Heart left ventricle (tissue), 13 donors: ENCODE data around the gene TCEANC2.

Experiments
- CTCF ChIP-seq, 12 donors: fragments of 200-600 bp; sonication (generic) in 4 of 12; IDR thresholded peaks; one replicate each; pipeline versions ENCODE4 v1.5.0 to v1.8.0; 2018 to 2022; ENCODE audit warnings: antibody characterized with exemption in 12 of 12, mild to moderate bottlenecking in 5 of 12
- POLR2A ChIP-seq, 2 donors: fragments of 450-650 bp; IDR thresholded peaks; one replicate each; pipeline ENCODE4 v1.6.1; 2017; ENCODE audit warnings: antibody characterized with exemption in 2 of 2, mild to moderate bottlenecking in 2 of 2, moderate library complexity in 2 of 2
- donor health status: ischemic (EF 13 %, LVEDD 7.1; RV severe dilation, severe dysfunction).
- donor health status: DM: no; HTN: yes; CAD: no.
- donor health status: DM: no; HTN: no; CAD: no.
- donor health status: ischemic (EF 25% LVEDD 6.9; RV normal size, moderate dysfunction).
- donor health status: ischemic (EF 25% LVEDD 5.7; RV mildly dilated, moderate dysfunction).
- donor health status: ischemic (EF 35%, LVEDD 5.7; RV mildly dilated, moderate dysfunction).
- donor health status: nonischemic (EF 11% LVEDD 7.7; RV severe dilation, severe dysfunction).
- donor health status: DM: yes; HTN: yes; CAD: no.
- donor health status: PGD.
- donor health status: ischemic (EF 29% LVEDD 5.4; RV normal size, mild dysfunction).
- donor health status: nonischemic (EF 23%, LVEDD 6.1; RV moderate dilation, normal function).

DNA sequence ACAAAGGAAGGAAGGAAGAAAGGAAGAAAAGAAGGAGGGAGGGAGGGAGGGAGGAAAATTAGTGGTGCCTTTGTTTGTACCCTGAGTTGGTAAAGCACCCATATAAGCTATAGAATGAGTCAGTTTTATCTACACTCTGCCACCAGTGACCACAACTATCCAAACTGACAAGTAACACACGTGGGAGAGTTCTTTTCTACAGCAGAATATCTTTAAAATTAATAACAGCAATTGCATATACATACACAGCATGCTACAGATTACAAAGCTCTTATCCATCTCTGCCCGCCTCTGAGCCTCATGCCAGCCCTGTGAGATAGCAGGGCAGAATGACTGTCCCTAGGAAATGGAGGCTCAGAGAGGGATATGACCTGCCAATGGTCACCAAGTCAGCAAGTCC lies 79.1 kb downstream of the TCEANC2 start:
- TF ChIP-seq CTCF (IDR thresholded peaks at IDR 0.05) (no peak), POLR2A (IDR thresholded peaks at IDR 0.05) (no peak)
